GM19043 (cell line): Measurements from ENCODE around the gene NELL2.
"Not testable (repeated sequence)": the region's sequence is repeated elsewhere in the genome, so short reads cannot be mapped to it uniquely, and the experiment has no call there.

Experiments used
- ATAC-seq: cut with Tn5 transposase; IDR thresholded peaks from one replicate; pipeline ENCODE4 v1.9.1; 2021; ENCODE audit warnings: low read depth; ENCODE audit not compliant: unreplicated experiment

NELL2 gene

DNA sequence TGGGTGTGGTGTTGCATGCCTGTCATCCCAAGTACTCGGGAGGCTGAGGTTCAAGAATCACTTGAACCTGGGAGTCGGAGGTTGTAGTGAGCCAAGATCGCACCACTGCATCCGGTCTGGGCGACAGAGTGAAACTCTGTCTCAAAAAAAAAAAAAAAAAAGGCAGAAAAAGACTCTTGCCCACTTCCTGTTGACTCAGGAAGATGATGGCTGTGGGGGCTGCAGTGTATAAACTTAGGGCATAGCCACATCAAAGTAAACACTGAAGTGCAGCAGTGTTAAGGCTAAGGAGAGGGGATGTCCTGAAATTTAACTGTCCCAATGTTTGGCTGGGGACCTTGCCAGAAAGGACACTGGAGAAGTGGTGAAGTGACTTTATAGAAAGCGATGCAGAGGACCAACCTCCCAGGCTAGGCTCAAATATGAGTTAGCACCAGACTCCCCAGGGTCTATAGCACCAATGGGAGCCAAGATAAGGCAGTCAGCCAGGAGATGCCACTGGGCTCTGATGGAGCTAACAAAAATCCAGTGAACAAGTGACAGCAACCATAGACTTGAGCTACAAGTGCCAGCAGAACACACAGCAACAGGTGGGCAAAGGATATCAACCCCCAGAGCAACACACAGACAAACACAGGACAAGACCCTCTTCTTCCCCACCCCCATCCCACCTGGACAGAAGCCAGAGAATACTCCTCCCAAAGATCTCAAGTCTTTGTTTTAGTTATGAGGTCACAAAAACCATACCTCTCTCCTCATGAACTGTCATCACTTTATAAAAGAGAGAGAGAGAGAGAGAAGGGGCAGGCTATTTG, 28.0 kb downstream of the NELL2 start:
- peak; percentile 73 for ATAC-seq

- peak; percentile 8 for ATAC-seq
These were observed 28.7 kb downstream of the NELL2 start for GRCh38 chr12:44847403-44847802.

- no peak for ATAC-seq
These were observed 29.3 kb downstream of the NELL2 start for GRCh38 chr12:44846826-44847225.

DNA sequence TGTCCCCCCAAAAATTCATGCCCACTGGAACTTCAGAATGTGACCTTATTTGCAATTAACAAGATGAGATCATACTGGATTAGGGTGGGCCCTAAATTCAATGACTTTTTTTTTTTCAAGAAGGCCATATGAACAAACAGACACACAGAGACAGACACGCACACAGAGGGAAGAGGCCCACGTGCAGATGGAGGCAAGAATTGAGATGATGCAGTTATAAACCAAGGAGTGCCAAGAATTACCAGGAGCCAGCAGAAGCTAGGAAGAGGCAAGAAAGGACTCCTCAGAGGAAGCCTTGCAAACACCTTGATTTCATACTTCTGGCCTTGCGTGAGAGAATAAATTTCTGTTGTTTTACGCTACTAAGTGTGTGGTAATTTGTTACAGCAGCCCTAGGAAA, 33.4 kb downstream of the NELL2 start:
- no peak for ATAC-seq

- no peak for ATAC-seq
These were observed 36.3 kb downstream of the NELL2 start for GRCh38 chr12:44839785-44840184.

GRCh38 chr12:44837114-44837755, 38.9 kb downstream of the NELL2 start:
- ATAC-seq = no peak

DNA sequence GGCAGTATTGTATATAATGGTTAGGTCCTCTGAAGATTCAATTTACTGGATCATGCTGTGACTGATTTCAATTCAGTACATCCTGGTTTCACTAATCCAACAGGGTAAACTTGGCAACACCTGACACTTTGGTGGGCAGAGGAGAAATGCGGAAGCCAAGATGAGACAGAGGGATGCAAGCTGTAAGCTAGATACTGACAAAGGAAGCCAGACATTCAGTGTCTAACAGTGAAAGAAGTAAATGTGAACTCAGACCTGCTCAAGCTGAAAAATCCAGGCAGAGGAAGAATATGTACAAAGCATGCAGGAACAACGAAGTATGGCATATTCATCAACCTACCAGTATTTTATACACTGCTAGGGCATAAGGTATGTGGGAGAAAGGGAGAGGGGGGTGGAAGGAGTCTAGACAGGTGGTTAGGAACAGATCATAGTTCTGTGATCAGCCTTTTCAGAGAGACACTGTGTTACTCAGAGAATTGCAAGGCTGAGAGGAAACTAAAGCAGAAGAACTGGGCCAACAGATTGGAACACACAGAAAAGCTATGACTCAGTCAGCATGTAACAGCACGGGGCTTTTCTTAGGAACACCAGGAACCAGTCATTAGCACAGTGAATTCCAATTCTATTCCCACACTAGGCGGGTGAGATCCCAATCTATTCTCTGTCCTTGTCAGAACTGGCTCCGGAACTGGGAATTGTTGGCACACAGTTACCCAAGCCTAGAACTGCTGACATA, 40.3 kb downstream of the NELL2 start:
- ATAC-seq = no peak

GRCh38 chr12:44834996-44835395, 41.1 kb downstream of the NELL2 start:
- ATAC-seq = not testable (repeated sequence)

DNA sequence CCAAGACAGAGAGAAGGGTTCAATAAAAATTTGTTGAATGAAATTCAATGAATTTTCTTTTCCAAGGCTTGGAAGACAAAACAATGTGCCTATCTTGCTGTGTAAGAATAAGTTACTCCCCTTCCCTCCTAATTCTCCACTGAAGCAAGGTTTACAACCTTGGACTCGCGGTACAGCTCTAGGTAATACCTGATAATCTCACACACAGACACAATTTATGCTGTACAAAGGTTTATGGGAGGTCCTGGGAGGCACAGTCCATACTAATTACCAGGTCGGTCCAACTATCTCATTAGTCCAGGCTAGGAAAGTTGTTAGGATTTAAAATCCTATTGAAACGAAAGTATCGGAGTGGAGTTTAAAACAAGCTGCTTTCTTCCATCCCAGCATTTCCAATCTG, 42.6 kb downstream of the NELL2 start:
- no peak for ATAC-seq

GRCh38 chr12:44830566-44831055, 45.5 kb downstream of the NELL2 start:
- no peak for ATAC-seq

DNA sequence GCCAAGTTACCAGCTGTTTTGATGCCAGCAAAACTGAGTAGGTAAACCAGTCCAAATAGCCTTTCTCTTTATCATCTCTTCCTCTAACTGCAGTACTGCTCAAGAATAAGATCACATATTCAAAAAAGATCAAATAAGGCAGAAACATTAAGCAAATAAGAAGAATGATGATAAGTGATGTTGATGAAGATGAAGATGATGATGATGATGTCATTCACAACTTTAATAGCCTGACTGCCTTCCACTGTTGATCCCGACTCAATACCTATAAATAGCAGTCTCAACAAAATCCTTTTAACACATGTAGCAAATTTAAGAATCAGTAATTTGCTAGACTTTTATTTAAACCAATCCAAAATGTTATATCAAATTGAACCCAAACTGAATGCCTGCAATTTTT, 47.1 kb downstream of the NELL2 start:
- ATAC-seq = no peak

DNA sequence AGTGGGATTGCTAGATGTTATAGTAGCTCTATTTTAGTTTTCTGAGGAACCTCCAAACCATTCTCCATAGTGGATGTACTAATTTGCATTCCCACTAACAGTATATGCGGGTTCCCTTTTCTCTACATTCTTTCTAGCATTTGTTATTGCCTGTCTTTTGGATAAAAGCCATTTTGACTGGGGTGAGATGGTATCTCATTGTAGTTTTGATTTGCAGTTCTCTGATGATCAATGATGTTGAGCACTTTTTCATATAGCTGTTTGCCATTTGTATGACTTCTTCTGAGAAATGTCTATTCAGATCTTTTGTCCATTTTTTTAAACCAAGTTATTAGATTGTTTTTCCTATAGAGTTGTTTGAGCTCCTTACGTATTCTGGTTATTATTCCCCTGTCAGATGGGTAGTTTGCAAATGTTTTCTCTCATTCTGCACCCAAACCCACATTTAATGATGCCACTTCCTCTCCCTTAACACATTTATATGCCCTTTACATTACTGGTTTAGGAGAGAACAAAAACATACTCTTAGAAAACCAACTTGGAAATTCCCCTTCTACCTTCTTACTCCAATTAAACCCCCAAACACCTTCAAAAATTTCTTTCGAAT, 48.2 kb downstream of the NELL2 start:
- no peak for ATAC-seq

DNA sequence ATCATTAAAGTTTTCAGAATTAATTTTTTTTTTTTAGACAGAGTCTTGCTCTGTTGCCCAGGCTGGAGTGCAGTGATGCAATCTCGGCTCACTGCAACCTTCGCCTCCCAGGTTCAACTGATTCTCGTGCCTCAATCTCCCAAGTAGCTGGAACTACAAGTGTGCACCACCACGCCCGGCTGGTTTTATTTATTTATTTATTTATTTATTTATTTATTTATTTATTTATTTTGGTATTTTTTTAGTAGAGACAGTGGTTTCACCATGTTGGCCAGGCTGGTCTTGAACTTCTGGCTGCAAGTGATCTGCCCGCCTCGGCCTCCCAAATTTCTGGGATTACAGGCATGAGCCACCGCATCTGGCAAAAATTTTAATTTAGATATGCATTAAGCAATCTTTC, 54.4 kb downstream of the NELL2 start:
- ATAC-seq = not testable (repeated sequence)

DNA sequence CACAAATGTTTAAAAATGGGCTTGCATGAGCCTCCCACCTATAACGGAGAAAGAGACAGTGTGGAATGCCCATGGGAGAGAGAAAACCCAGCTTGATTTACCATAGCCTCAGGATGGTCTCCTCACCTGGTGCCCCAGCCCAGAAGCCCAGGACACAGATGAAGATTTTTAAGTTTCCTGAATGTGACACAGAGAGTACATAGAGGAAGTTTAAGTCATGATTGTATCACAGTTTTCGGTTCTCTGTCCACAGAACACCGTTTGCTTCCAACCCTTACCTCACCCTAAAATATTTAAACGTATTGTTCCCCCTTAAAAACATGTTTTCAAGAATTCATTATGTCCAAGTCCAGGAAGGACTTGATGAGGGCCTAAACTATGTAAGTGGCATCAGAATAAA, 56.2 kb downstream of the NELL2 start:
- ATAC-seq = no peak

GRCh38 chr12:44817687-44818086, 58.4 kb downstream of the NELL2 start:
- ATAC-seq = no peak

GRCh38 chr12:44816446-44817017, 59.6 kb downstream of the NELL2 start:
- no peak for ATAC-seq

- ATAC-seq = no peak
These were observed 64.1 kb downstream of the NELL2 start for GRCh38 chr12:44812062-44812461.

- no peak for ATAC-seq
These were observed 72.0 kb downstream of the NELL2 start for GRCh38 chr12:44804068-44804467.

- no peak for ATAC-seq
These were observed 80.1 kb downstream of the NELL2 start for GRCh38 chr12:44795970-44796369.

DNA sequence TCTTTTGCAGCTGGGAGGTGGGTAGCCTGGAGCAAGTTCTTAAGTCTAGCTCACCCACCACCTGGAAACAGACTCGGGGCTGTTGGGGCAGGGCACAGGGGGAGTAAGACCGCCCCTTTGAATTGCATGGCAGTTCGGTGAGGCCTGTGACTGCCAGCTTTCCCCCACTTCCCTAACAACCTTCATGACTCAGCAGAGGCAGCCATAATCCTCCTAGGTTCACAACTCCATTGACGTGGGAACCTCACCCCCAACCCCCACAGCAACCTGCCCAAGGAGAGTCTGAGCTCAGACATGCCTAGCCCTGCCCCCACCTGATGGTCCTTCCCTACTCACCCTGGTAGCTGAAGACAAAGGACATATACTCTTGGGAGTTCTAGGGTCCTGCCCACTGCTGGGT, 87.4 kb downstream of the NELL2 start:
- ATAC-seq = no peak
